Renal pelvis (tissue), 4 donors: ENCODE measurements around the gene METTL17. TPM values are rescaled to one million over a fixed set of nuclear protein-coding genes. Genes with fewer than 3 reads are reported as not detected.
"Not testable (repeated sequence)": the region's sequence is repeated elsewhere in the genome, so short reads cannot be mapped to it uniquely, and the experiment has no call there.

Experiments
- DNase-seq: peaks from one replicate; pipeline ENCODE4 v3.0.0-alpha.2; 2013
- polyA plus RNA-seq, 3 donors: library from polyadenylated mRNA; unstranded; fragments of 120-200 nt; gene quantifications; one replicate each; pipeline ENCODE4 v1.2.1, GENCODE V29; 2013; ENCODE audit not compliant: insufficient read length in 3 of 3

METTL17 gene
- polyA plus RNA-seq, 3 donors, result 87.2 to 130 (median 106) TPM

GRCh38 chr14:21022686-21023085, 32.9 kb downstream of the METTL17 start:
- no peak for DNase-seq

DNA sequence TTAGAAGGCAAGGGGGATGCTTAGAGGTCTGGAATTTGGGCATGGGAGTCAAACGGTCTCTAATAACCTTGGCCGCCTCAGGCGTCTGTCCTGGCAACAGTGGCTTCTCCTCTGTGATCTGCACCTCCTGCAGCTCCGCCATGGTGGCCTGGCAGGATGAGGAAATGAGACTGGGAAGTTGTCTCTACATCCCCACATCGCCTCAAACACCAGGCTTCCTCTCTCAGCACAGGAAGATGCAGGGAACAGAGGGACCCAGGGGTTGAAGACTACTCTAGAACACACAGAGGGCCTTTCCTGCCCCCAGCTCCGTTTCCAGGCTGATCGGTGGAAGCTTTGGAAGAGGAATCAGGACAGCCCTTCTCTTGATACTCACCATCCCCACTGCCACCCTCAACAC, 33.4 kb downstream of the METTL17 start:
- DNase-seq, result no peak

DNA sequence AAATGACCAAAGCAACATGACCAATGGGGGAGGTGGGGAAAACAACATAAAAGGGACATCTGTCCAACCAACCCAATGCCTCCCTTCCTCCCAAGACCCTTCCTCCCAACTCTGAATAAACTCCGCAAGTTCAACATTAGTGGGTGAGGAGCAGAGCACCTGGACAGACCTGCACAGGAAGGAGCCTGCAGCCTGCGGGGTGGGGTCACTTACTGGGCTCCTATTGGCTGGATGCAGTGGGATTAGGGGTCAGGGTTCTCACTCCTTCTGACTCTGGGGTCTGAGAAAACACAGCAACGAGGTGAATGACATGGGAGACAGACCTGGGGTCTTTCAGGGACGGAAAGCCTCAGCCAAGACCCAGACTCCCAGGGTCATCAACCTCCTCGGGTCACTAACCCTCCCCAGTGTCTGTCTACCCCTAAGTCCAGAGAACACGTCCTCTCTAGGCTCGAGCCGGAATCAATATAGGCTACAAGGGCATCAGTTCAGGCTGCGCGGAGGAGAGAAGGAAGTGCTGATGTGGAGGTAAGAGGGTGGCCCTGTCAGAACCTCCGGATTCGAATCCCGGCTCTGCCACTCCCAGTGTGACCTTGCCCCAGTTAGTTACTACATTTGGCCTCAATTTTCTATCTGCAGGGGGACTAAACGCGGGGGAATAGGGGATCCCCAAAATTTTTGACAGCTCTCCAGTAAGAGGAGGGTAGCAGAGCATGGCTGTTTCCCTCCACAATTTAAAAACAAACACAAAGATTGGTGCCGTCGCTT, 34.2 kb downstream of the METTL17 start:
- no peak for DNase-seq

- DNase-seq, result peak; percentile 81
Measured at GRCh38 chr14:21024585-21025370, 35.0 kb downstream of the METTL17 start, which contains the start of gene NDRG2. Gene NDRG2 (minus strand): TSS chr14:21025061. CDS start chr14:21023315, 1,746 bp downstream.

DNA sequence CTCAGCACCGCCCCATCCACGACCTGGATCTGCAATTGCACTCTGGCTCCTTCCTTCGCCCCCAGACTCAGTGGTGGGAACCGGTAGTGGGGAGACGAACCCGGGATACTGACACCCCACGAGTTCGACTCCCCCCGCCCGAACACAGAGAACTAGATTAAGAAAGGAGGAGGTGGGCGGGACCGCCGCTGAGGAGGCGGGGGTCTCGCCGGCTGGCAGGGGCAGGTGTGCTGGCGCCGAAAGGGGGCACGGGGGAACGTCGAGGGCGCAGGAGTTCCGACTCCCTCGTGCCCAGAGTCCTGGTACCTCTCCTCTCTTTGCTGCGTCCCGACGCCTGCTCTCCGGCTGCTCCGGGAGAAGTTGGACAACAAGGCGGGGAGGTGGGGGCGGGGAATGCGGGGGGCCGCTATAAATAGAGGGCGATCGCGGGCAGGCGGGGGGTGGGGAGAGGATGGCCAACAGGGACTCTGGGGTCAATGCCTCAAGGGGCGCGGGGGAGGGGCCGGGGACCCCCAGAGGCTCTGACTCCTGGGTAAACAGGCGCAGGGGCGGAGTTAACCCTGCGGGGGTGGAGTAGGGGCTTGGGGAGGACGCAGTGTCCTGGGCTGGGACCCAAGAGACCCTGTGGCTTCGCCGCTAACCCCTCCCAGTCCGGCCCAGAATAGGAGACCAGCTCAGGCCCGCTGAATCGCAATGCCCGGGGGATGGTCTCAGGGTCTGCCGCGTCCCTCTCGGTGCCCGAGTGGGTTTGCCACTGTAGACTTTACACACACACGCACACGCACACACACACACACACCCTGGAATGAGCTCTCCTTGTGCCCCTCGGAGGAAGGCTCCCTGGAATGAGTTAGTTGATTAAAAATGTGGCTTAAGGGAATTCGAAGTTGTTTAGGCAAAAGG, 35.8 kb downstream of the METTL17 start:
- peak; percentile 46 for DNase-seq

- DNase-seq, result no peak
Measured at GRCh38 chr14:21026274-21026987, 36.7 kb downstream of the METTL17 start.

- no peak for DNase-seq
Measured at GRCh38 chr14:21026988-21027315, 37.2 kb downstream of the METTL17 start.

DNA sequence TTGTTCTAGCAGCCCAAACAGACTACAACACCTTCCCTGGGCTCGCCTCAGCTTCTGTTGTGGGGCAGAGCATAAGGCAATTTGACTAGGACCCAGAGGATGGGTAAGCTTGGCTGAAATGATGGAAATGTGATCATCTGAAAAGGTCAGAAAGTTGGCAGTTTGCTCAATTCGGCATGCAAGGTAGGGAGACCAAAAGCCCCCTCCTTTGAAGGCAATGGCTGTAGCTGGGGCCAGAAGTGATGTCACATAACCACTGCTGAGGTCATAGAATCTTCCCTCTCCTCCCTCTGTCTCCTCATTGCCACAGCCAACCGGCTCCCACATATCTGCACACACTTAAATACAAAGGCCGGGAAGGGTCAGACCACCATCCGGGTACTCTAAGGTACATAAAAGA, 40.1 kb downstream of the METTL17 start, which contains the start of gene TPPP2:
Gene TPPP2, plus strand, starts transcription at position 301 of the 400 bp plus-strand sequence. CDS start 365 bp downstream, outside the sequence.
- no peak for DNase-seq

DNA sequence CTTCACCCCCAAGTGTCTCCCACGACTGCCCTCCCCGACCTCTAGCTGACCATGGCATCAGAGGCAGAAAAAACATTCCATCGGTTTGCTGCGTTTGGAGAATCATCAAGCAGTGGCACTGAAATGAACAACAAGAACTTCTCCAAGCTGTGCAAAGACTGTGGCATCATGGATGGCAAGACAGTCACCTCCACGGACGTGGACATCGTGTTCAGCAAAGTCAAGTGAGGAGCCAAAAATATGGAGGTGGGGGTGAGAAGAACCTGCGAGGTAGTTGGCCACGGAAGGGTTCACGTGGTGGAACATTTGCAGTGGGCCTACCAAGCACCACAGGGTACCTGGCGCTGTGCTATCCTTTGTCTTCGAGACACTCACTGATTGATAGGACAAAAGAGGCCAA, 40.8 kb downstream of the METTL17 start:
- no peak for DNase-seq

DNA sequence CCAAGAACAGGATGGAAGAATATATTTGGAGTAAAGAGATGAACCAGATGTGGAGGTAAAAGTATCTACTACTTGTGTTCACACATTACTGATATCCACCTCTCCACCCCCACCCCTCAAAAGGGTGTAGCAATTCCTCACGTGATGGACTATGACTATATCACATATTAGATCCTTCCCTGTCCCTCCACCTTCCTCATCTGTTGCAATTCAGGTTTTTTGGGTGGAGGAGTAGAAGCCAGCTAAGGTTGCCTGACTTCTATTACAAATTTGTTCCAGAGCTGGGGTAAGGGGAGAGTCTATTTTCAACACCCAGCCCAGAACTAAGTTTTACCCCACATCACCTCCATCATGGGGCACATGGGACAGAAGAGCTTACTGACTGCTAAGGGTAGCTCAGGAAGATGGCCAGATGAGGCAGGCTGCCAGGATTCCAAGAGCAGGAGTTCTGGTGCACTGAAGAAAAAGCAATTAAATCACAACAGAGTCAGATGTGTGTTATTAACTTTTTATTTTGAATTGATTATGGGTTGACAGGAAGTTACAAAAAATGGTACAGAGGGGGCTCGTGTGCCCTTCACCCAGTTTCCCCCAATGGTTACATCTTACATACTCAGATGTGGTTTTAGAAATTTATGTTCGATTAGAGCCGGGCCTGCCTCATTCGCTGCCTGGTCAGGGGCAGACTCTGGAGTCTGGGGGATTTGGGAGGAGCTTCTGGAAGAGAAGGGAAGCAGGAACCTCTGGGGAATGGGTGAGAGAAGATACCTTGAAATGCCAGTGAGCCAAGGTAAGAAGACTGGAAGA, 42.7 kb downstream of the METTL17 start:
- DNase-seq, result no peak

DNA sequence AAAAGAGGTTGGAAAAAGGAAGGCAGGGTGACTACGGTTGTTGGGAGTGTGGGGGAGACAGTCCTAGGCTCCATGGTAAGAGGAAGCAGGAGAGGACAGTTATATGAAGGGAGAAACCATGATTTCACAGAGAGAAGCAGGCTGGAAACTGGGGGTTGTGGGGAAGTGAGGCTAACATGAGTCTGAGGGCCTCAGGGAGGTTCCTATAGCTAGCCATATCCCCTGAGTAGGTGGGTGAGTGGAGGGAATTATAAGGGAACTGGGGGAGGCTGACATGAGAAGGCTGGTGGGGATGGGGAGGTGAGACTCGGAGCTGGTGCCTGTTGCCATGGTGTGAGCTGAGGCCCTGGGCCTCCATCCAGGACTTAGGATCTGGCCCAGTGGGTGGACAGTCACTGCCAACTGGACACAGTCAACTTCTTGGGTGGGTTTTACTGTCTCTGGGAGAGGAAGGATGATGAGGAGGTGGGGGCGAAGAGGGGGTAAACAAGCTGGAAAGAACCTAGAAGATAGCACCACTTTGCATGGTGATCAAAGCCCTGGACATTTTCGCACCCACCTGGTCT, 43.4 kb downstream of the METTL17 start:
- DNase-seq, result no peak

GRCh38 chr14:21034707-21035106, 44.9 kb downstream of the METTL17 start, which contains the start of gene RNASE13:
Gene RNASE13 (minus strand): TSS chr14:21034807. CDS start chr14:21034288, 519 bp downstream.
- DNase-seq, result no peak

DNA sequence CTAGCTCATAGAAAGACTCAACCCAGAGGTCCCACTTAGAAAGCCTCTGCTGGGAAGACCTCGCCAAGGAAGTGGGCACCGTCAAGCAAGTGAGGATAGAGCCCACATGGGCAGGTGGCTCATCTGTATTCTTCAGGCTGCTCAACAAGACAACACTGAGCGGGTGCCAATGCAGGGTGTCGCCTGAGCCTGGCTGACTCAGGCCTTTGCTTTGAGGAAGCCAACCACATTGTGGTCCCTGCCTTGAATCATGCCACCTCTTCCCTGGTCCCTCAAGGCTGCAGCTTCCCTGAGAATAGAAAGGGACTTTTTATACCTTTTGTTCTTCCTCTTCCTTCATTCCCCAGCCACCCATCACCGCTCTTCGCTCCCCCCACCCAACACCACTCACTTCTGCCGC, 47.0 kb downstream of the METTL17 start:
- DNase-seq, result no peak

GRCh38 chr14:21037156-21037555, 47.4 kb downstream of the METTL17 start:
- DNase-seq, result no peak

DNA sequence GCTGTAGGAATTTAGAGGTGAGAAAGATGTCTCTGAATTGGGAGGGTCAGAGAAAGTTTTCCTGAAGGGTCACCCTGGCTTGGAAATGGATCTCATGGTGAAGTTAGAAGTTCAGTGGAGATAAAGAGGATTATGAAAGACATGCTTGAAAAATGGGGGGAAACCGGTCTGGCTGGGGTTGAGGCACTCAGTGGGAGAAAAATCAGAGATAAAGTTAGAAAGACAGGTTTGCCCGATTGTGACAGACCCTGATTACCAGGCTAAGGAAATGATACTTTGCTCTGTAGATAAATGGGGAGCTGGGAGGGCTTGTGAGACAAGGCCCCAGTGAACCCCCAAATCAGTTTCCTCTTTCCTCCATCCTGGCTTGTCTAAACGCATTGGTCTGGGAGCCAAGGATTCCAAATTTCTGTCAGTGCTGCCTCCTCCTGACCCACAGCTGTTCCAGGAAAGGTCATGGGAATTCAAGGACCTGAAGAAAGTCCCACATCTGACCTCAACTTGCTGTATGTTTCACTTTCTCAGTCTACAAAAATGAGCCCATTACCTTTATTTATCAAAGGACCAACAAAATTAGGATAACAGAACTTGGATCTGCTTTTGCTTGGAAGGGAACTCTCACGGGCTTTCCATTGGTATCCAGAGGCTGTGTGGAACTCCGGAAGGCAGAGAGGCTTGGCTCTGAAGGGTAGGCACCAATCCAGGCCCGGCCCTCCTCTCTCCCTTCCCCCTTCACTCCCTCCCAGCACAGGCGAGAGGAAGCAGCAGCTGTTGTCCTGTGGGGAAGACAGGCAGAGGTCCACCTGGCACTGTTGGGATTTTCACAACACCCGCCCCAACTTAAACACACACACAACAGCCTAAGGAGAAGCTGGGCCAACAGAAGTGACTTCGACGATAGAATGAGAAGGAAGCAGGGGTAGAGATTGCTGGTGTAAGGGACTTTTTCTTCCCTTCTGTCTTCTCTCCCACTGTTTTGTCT, 49.0 kb downstream of the METTL17 start:
- DNase-seq, result peak; percentile 62

GRCh38 chr14:21039585-21040369, 50.0 kb downstream of the METTL17 start:
- peak; percentile 76 for DNase-seq

DNA sequence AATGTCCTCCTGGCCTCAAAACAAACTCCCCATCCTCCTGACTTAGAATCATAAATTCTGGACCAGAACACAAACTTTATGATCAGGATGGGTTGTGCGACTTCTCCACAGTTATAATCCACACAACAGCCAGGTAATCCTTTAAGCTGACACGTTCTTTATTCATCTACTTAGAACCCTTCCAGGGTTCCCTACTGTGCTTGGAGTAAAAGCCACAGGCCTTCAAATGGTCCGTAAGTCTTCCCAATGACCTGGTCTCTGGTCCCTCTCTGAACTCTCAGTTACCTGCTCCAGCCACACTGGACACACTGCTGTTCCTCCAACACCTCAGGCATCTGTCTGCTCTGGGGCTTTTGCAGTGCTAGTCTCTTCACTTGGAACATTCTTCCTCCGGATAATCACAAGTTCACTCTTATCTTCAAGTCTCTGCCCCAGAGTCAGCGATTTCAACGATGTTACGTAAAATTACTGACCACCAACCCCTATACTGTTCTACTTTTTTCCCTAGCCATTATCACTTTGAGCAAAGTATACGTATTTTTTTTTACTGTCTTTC, 50.7 kb downstream of the METTL17 start:
- no peak for DNase-seq

DNA sequence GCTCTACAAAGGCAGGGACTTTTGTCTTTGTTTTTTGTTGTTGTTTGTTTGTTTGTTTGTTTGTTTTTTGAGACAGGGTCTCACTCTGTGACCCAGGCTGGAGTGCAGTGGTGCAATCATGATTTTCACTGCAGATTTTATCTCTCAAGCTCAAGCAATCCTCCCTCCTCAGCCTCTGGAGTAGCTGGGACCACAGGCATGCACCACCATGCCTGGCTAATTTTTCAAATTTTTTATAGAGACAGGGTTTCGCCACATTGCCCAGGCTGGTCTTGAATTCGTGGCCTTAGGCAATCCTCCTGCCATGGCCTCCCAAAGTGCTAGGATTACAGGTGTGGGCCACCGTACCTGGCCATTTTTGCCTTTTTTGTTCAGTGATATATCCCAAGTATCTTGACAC, 51.2 kb downstream of the METTL17 start:
- not testable (repeated sequence) for DNase-seq
